HL-60 (cell line): ENCODE data around the gene IL12RB1.
A peak's percentile ranks its signal among the peaks of the same experiment; 100 is the strongest.

Experiments used
- DNase-seq, 2 experiments: peaks; one replicate each; pipeline ENCODE4 v3.0.0-alpha.2; 2010 to 2020; ENCODE audit warnings: low read depth in 1 of 2, low spot score in 1 of 2
- H3K27ac ChIP-seq: fragments of 250-450 bp; sonication (Bioruptor Pico); replicated peaks from 2 replicates; pipeline ENCODE4 v1.5.1; 2020; ENCODE audit warnings: mild to moderate bottlenecking, moderate library complexity
- H3K27me3 ChIP-seq: fragments of 250-450 bp; sonication (Bioruptor Pico); 2 replicates; pipeline ENCODE4 v1.5.1; 2021; ENCODE audit warnings: mild to moderate bottlenecking, moderate library complexity; ENCODE audit not compliant: insufficient read depth, poor library complexity, severe bottlenecking
- H3K4me3 ChIP-seq: replicated peaks from 2 replicates; pipeline ENCODE4 v1.5.1; 2011; ENCODE audit warnings: mild to moderate bottlenecking, control low read depth, low read length; ENCODE audit not compliant: insufficient read depth
- GABPA ChIP-seq: IDR thresholded peaks from 2 replicates; pipeline ENCODE4 v1.6.1; 2012; ENCODE audit warnings: low read depth
- POLR2AphosphoS5 ChIP-seq: IDR thresholded peaks from 2 replicates; pipeline ENCODE4 v1.6.1; 2012; ENCODE audit warnings: low read depth
- SPI1 ChIP-seq: IDR thresholded peaks from 2 replicates; pipeline ENCODE4 v1.6.1; 2012; ENCODE audit warnings: low read depth, mild to moderate bottlenecking, borderline replicate concordance
- TF ChIP-seq, protein P1 (sequence below): IDR thresholded peaks from 2 replicates; pipeline ENCODE4 v1.6.1; 2012; ENCODE audit warnings: low read depth; ENCODE audit not compliant: insufficient replicate concordance
- TF ChIP-seq, protein P2 (sequence below): IDR thresholded peaks from one replicate; pipeline ENCODE4 v1.5.1; 2011; ENCODE audit warnings: low read length, control low read depth, inconsistent platforms; ENCODE audit not compliant: insufficient read depth

The IL12RB1 gene

DNA sequence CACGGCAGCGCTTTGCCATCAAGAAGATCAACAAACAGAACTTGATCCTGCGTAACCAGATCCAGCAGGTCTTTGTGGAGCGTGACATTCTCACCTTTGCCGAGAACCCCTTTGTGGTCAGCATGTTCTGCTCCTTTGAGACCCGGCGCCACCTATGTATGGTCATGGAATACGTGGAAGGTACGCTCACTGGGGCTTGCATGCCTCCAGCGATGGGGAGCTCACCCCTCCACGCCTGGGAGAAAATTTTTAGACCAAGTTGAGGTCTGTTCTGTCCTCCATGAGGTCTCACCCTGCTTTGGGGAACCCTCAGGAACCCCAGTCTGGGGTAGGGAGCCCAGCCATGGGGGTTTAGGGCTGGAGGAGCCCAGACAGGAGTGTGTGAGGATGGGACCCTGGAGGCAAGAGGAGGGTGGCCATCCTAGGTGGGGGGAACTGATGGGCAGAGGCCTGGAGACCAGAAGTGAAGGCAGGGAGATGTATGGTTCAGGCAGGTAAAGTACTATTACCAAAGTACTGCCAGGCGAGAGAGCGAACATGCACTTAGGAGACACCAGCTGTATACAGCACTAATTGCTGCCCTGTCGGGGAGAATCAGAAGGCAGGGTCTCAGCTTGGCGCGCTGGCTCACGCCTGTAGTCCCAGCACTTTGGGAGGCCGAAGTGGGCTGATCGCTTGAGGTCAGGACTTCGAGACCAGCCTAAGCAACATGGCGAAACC, 43.9 kb upstream of the IL12RB1 start:
- Histone ChIP-seq H3K27me3 (no peaks in the 10 kb centered on the region), H3K4me3 (no peak overlapping the region), H3K27ac (no peak overlapping the region)
- no peak for TF ChIP-seq GABPA
- TF ChIP-seq, protein P1, sequence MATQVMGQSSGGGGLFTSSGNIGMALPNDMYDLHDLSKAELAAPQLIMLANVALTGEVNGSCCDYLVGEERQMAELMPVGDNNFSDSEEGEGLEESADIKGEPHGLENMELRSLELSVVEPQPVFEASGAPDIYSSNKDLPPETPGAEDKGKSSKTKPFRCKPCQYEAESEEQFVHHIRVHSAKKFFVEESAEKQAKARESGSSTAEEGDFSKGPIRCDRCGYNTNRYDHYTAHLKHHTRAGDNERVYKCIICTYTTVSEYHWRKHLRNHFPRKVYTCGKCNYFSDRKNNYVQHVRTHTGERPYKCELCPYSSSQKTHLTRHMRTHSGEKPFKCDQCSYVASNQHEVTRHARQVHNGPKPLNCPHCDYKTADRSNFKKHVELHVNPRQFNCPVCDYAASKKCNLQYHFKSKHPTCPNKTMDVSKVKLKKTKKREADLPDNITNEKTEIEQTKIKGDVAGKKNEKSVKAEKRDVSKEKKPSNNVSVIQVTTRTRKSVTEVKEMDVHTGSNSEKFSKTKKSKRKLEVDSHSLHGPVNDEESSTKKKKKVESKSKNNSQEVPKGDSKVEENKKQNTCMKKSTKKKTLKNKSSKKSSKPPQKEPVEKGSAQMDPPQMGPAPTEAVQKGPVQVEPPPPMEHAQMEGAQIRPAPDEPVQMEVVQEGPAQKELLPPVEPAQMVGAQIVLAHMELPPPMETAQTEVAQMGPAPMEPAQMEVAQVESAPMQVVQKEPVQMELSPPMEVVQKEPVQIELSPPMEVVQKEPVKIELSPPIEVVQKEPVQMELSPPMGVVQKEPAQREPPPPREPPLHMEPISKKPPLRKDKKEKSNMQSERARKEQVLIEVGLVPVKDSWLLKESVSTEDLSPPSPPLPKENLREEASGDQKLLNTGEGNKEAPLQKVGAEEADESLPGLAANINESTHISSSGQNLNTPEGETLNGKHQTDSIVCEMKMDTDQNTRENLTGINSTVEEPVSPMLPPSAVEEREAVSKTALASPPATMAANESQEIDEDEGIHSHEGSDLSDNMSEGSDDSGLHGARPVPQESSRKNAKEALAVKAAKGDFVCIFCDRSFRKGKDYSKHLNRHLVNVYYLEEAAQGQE: no peak
- TF ChIP-seq, protein P2, sequence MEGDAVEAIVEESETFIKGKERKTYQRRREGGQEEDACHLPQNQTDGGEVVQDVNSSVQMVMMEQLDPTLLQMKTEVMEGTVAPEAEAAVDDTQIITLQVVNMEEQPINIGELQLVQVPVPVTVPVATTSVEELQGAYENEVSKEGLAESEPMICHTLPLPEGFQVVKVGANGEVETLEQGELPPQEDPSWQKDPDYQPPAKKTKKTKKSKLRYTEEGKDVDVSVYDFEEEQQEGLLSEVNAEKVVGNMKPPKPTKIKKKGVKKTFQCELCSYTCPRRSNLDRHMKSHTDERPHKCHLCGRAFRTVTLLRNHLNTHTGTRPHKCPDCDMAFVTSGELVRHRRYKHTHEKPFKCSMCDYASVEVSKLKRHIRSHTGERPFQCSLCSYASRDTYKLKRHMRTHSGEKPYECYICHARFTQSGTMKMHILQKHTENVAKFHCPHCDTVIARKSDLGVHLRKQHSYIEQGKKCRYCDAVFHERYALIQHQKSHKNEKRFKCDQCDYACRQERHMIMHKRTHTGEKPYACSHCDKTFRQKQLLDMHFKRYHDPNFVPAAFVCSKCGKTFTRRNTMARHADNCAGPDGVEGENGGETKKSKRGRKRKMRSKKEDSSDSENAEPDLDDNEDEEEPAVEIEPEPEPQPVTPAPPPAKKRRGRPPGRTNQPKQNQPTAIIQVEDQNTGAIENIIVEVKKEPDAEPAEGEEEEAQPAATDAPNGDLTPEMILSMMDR: no peak
- DNase-seq: no peak

DNA sequence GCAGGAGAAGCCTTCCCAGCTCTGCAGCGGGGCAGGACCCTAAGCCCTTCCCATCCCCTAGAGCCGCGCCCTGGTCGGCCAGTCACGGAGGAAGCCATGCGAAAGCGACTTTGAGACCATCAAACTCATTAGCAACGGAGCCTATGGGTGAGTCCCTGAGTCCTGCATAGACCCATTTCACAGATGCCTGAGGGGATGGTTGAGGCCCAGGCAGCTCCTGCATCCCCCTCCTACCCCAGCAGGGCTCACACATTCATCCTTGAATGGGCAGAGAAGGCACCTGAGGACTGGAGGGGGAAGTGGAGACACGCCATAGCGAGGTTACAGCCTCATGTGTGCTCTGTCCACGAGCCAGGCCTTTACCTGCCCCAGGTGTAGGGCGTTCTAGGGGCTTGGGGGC, 42.1 kb upstream of the IL12RB1 start:
- DNase-seq: no peak
- Histone ChIP-seq H3K27ac (peak overlapping the region; percentile 75), H3K4me3 (no peak overlapping the region), H3K27me3 (no peaks in the 10 kb centered on the region)
- TF ChIP-seq, protein P2: no peak
- TF ChIP-seq SPI1 (no peak), POLR2AphosphoS5 (no peak), GABPA (no peak)
- TF ChIP-seq, protein P1: no peak

DNA sequence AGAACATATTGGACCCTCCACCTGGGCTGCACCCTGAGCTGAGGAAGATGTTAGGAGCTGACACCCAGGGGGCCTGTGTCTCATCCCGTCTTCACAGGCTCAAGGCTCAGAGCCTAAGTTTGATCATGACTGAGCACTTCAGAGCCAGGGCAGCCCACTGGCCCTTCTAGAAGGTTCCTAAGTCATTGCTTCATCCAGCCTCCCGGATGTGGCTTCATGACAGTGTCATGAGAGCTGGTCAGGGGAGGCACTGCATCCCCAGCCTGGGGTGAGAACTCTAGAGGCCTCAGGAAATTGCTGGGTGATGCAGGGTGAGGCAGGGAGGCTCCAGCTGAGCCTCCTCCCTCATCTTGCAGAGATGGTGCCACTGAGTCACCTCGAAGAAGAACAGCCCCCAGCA, 41.3 kb upstream of the IL12RB1 start:
- H3K27me3 ChIP-seq: no peaks in the 10 kb centered on the region
- DNase-seq: peak; percentile 67 to 91
- TF ChIP-seq POLR2AphosphoS5: peak; percentile 56; the same call in 1 of the 2 replicates
- TF ChIP-seq GABPA: no peak
- peak overlapping the region; percentile 75 for H3K27ac ChIP-seq
- H3K4me3 ChIP-seq: no peak overlapping the region

DNA sequence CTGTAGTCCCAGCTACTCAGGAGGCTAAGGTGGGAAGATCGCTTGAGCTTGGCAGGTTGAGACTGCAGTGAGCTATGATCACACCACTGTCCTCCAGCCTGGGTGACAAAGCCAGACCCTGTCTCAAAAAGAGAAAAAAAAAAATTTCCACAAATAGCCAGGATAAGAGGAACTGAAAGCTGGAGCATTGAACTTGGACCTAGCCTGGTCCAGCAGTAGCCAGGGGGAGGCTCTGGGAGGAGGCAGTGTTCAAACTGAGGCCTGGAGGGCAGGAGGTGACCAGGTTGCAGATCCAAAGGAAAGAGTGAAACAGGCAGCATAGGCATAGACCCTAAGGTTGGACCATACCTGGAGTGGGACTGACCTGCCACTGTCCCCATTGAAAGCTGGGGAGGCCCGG, 39.4 kb upstream of the IL12RB1 start:
- DNase-seq: no peak
- TF ChIP-seq, protein P2: no peak
- TF ChIP-seq GABPA: no peak
- no peak for TF ChIP-seq SPI1

More for the DNA sequence above, 39.4 kb upstream of the IL12RB1 start:
- no peaks in the 10 kb centered on the region for H3K27me3 ChIP-seq
- no peak overlapping the region for H3K4me3 ChIP-seq
- no peak overlapping the region for H3K27ac ChIP-seq
